Measurements from ENCODE around the gene CD47.

Gene CD47

DNA sequence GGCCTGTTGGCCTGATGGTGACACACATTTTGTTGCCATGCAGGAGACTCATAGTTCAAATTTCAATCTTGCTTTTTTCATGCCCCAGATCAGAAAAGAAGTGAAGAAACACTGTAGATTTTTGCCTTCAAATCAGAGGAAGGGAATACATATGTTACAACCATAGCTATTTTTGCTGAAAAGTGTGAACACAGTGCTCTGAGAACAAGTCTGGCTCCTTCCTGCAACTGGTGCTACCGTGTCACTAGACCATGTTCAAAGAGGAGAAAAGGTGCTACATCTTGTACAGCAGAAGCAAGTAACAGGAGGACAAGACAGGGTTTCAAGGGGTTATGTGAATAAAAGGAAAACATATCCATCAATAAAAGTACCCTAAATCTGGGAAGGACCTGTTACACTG is 44.6 kb downstream of the CD47 start:
- Histone ChIP-seq H3K4me3 (ENCODE audit: low read depth, low read length) (no peak overlapping the region), H3K4me1 (ENCODE audit: control insufficient read depth, insufficient read depth, low read length) (peaks cover 10% of the 10 kb centered on the region; the same call in 1 of the 2 replicates), H3K27me3 (ENCODE audit: control insufficient read depth, insufficient read depth, low read length) (no peaks in the 10 kb centered on the region), H3K36me3 (ENCODE audit: control insufficient read depth, insufficient read depth, low read length) (no peaks in the 10 kb centered on the region), H3K9ac (ENCODE audit: low read depth, low read length) (no peak overlapping the region), H3K9me3 (ENCODE audit: control insufficient read depth, insufficient read depth, low read length) (no peaks in the 10 kb centered on the region), H3K27ac (ENCODE audit: low read depth, low read length) (no peak overlapping the region)

DNA sequence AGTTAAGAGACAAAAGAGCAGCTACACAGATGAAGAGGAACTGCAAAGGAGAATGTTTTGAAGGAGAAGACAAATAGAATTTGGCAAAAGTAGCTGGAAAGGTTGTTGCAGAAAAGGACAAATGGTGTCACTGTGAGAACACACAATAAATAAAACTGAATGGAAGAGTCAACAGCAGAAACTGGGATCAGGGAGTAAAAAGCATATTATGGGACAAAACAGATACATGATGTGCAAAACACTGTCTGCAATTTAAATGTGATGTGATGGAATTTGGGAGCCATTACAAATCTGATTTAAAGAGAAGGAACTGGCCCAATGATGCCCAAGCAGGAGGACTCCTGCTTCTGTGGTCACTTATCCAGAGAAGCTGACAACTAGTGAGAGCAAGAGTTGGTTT is 46.1 kb downstream of the CD47 start:
- Histone ChIP-seq H3K9ac (ENCODE audit: low read depth, low read length) (no peak overlapping the region), H3K9me3 (ENCODE audit: control insufficient read depth, insufficient read depth, low read length) (no peaks in the 10 kb centered on the region), H3K4me1 (ENCODE audit: control insufficient read depth, insufficient read depth, low read length) (peaks cover 10% of the 10 kb centered on the region; the same call in 1 of the 2 replicates), H3K27me3 (ENCODE audit: control insufficient read depth, insufficient read depth, low read length) (no peaks in the 10 kb centered on the region), H3K36me3 (ENCODE audit: control insufficient read depth, insufficient read depth, low read length) (no peaks in the 10 kb centered on the region), H3K4me3 (ENCODE audit: low read depth, low read length) (no peak overlapping the region), H3K27ac (ENCODE audit: low read depth, low read length) (no peak overlapping the region)

DNA sequence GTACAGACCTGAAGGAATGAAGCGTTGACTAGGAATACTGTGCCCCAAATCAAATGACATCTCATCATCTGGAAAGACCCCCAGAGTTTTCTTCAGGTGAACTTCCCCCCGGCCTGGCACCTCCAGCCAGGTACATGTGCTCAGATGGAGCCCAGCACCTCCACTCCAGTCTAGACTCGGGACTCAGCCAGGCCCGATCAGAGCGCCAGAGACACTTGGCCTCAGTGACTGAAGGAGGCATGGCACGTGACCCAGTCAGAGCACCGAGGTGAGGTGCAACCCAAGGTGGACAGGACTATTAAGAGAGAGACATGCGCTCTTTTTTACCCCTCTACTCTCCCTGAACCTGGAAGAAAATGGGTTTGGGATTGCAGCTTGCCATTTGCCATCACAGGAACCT is 48.5 kb downstream of the CD47 start:
- Histone ChIP-seq H3K36me3 (ENCODE audit: control insufficient read depth, insufficient read depth, low read length) (no peaks in the 10 kb centered on the region), H3K27ac (ENCODE audit: low read depth, low read length) (no peak overlapping the region), H3K4me1 (ENCODE audit: control insufficient read depth, insufficient read depth, low read length) (peaks cover 10% of the 10 kb centered on the region; the same call in 1 of the 2 replicates), H3K4me3 (ENCODE audit: low read depth, low read length) (no peak overlapping the region), H3K9ac (ENCODE audit: low read depth, low read length) (no peak overlapping the region), H3K27me3 (ENCODE audit: control insufficient read depth, insufficient read depth, low read length) (no peaks in the 10 kb centered on the region), H3K9me3 (ENCODE audit: control insufficient read depth, insufficient read depth, low read length) (no peaks in the 10 kb centered on the region)

DNA sequence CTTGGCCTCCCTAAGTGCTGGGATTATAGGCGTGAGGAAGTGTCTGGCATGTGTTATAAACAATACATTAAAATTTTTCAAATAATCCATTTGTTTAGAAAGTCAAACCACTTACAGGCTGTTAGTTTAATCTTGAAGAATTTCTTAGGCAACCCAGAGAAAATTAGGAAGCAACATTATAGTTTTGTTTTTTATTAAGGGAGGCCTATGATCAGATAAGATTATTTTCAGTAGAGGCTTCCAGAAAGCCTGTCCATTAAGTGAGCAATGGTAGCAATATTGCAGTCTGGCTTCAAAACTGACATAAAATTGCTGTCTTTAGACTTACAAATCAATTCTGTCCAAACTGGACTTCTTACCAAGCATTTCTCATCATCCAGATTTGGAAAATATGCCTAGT is 49.6 kb downstream of the CD47 start:
- no peak overlapping the region for H3K27ac ChIP-seq (ENCODE audit: low read depth, low read length)
- H3K27me3 ChIP-seq (ENCODE audit: control insufficient read depth, insufficient read depth, low read length): no peaks in the 10 kb centered on the region
- H3K4me3 ChIP-seq (ENCODE audit: low read depth, low read length): no peak overlapping the region
- no peaks in the 10 kb centered on the region for H3K9me3 ChIP-seq (ENCODE audit: control insufficient read depth, insufficient read depth, low read length)
- no peak overlapping the region for H3K9ac ChIP-seq (ENCODE audit: low read depth, low read length)
- peaks cover 10% of the 10 kb centered on the region; the same call in 1 of the 2 replicates for H3K4me1 ChIP-seq (ENCODE audit: control insufficient read depth, insufficient read depth, low read length)
- no peaks in the 10 kb centered on the region for H3K36me3 ChIP-seq (ENCODE audit: control insufficient read depth, insufficient read depth, low read length)

DNA sequence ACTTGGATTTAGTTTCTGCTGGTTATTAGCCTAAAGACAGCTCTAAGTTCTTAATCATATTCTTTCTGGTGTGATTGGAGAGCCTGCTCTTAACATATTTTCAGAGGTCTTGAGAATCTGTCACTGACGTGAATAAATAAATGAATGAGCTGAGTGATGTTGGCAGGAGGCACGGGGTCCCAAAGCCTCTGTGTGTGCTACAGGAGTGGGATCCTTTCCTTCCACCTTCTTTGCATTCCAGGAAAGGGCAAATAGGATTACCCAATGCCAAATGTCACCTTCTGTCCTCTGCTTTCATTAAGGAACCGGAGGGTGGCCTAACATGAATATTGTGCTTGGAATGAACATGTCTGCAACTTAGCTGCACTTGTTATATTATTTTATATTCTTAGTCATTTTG is 53.1 kb downstream of the CD47 start:
- Histone ChIP-seq H3K4me1 (ENCODE audit: control insufficient read depth, insufficient read depth, low read length) (no peaks in the 10 kb centered on the region), H3K27ac (ENCODE audit: low read depth, low read length) (no peak overlapping the region), H3K9ac (ENCODE audit: low read depth, low read length) (no peak overlapping the region), H3K9me3 (ENCODE audit: control insufficient read depth, insufficient read depth, low read length) (no peaks in the 10 kb centered on the region), H3K4me3 (ENCODE audit: low read depth, low read length) (no peak overlapping the region), H3K27me3 (ENCODE audit: control insufficient read depth, insufficient read depth, low read length) (no peaks in the 10 kb centered on the region), H3K36me3 (ENCODE audit: control insufficient read depth, insufficient read depth, low read length) (no peaks in the 10 kb centered on the region)

DNA sequence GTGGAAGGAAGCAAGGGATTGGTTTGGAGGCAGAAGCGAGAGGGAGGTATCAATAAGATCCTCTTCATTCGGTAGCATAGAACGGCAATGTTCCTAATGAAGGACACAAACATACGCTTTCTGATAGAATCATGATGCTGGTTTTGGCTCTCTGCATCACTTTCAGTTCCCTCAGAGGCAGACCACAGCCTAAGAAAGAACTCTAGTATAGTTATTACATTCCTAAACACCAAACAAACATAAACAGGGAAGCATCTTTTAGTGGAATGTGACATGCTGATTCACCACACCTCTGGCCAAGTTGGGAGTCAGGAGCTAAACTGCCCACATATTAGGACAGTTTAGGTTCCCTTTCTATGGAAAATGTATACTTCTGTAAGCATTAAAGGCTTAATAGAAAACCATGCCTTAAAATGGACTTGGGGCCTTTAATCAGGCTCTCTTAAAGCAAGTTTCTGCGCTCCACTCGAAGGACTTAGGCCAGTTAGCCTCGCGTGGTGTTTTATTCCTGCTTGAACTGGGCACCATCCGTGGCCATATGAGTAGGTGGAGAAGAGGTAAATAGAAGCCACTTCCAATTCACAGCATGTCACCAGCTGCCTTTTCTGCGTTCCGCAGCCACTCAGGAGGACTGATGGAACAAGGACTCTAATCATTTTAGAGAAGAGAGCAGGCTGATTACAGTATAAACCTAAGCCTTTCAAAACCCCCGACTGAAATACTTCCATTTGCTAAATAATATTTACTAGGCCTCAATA is 53.7 kb downstream of the CD47 start:
- Histone ChIP-seq H3K9me3 (ENCODE audit: control insufficient read depth, insufficient read depth, low read length) (no peaks in the 10 kb centered on the region), H3K27ac (ENCODE audit: low read depth, low read length) (no peak overlapping the region), H3K4me3 (ENCODE audit: low read depth, low read length) (no peak overlapping the region), H3K36me3 (ENCODE audit: control insufficient read depth, insufficient read depth, low read length) (no peaks in the 10 kb centered on the region), H3K4me1 (ENCODE audit: control insufficient read depth, insufficient read depth, low read length) (no peaks in the 10 kb centered on the region), H3K27me3 (ENCODE audit: control insufficient read depth, insufficient read depth, low read length) (no peaks in the 10 kb centered on the region), H3K9ac (ENCODE audit: low read depth, low read length) (no peak overlapping the region)

DNA sequence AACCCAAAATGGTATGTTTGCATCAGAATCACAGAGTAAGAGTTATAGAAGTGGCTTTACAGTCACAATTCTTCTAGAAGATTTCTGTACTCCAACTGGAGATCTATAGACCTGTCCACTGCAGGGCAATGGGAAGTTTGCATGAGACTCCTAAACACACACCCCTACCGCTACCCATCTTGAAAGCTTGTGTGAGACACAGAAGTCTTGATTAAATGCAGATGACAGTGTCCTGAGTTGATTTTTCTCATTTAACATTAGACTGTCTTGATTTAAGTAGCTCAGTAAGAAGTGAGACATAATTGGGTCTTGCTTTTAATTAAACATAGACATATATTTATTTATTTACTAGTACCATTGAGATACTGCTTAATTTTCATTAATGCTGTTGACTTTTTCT is 54.4 kb downstream of the CD47 start:
- Histone ChIP-seq H3K27ac (ENCODE audit: low read depth, low read length) (no peak overlapping the region), H3K4me1 (ENCODE audit: control insufficient read depth, insufficient read depth, low read length) (no peaks in the 10 kb centered on the region), H3K4me3 (ENCODE audit: low read depth, low read length) (no peak overlapping the region), H3K9me3 (ENCODE audit: control insufficient read depth, insufficient read depth, low read length) (no peaks in the 10 kb centered on the region), H3K27me3 (ENCODE audit: control insufficient read depth, insufficient read depth, low read length) (no peaks in the 10 kb centered on the region), H3K9ac (ENCODE audit: low read depth, low read length) (no peak overlapping the region), H3K36me3 (ENCODE audit: control insufficient read depth, insufficient read depth, low read length) (no peaks in the 10 kb centered on the region)

DNA sequence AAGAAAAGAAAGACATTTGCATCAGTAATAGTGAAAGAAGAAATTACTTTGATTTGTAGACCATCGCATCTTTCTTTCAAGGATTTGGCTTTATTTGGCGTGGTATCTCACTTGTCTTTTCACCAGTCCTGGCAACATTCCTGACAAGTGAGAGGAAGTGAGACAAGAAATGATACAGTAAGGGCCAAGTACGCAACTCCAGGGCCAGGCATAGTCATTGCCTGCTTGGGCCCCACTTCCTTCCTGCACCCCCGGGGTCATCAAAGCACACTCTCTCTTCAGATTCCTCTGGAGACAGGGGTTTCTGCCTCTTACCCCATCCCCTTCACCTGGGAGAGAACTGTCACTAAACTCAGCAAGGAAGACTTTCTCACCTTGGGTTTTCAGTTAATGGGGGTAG is 55.1 kb downstream of the CD47 start:
- no peaks in the 10 kb centered on the region for H3K27me3 ChIP-seq (ENCODE audit: control insufficient read depth, insufficient read depth, low read length)
- H3K27ac ChIP-seq (ENCODE audit: low read depth, low read length): no peak overlapping the region
- H3K9ac ChIP-seq (ENCODE audit: low read depth, low read length): no peak overlapping the region

DNA sequence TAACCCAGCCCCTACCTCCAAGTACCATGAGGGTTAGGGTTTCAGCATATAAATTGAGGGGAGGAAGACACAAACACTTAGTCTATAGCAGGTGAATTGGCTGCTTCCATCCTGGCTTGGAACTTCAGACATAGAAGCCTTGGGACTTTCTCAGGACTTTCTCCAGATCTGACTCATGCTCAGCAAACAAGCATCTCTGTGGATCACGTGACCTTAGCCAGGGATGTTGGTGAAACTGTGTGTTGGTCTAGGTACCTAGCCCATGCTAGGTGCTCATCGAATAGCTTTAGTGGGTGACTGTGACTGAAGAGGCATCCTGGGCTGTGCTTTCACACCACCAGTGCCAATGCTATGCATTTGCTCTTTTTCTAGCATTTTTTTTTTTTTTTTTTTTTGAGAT is 58.9 kb downstream of the CD47 start:
- H3K36me3 ChIP-seq (ENCODE audit: control insufficient read depth, insufficient read depth, low read length): no peaks in the 10 kb centered on the region
- H3K9ac ChIP-seq (ENCODE audit: low read depth, low read length): no peak overlapping the region
- H3K27me3 ChIP-seq (ENCODE audit: control insufficient read depth, insufficient read depth, low read length): no peaks in the 10 kb centered on the region
- H3K27ac ChIP-seq (ENCODE audit: low read depth, low read length): no peak overlapping the region
- H3K4me1 ChIP-seq (ENCODE audit: control insufficient read depth, insufficient read depth, low read length): peaks cover 13% of the 10 kb centered on the region
- peaks cover 5% of the 10 kb centered on the region; the same call in 1 of the 2 replicates for H3K9me3 ChIP-seq (ENCODE audit: control insufficient read depth, insufficient read depth, low read length)
- no peak overlapping the region for H3K4me3 ChIP-seq (ENCODE audit: low read depth, low read length)

More for the DNA sequence above, 55.1 kb downstream of the CD47 start:
- Histone ChIP-seq H3K36me3 (ENCODE audit: control insufficient read depth, insufficient read depth, low read length) (no peaks in the 10 kb centered on the region), H3K4me3 (ENCODE audit: low read depth, low read length) (no peak overlapping the region), H3K4me1 (ENCODE audit: control insufficient read depth, insufficient read depth, low read length) (no peaks in the 10 kb centered on the region), H3K9me3 (ENCODE audit: control insufficient read depth, insufficient read depth, low read length) (no peaks in the 10 kb centered on the region)

DNA sequence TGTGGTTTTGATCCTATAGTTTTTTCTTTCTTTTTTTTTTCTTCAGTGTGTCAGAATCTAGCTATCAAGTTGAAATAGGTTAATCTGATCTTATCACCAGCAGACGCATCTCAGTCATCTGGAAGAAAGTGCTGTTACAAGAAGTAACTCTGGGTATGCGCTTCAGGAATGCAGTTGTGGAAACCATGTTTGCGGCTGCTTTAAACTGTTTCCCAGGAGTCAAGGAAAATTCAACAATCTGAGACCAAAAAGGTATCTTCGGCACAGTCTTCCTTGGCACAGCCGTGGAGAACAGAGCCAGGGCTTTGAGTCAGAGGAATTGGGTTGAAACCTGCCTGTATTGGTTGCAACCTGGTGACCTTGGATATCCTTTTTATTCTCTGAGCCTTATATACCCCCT is 59.9 kb downstream of the CD47 start:
- Histone ChIP-seq H3K27ac (ENCODE audit: low read depth, low read length) (no peak overlapping the region), H3K36me3 (ENCODE audit: control insufficient read depth, insufficient read depth, low read length) (no peaks in the 10 kb centered on the region), H3K4me1 (ENCODE audit: control insufficient read depth, insufficient read depth, low read length) (peaks cover 13% of the 10 kb centered on the region), H3K9ac (ENCODE audit: low read depth, low read length) (no peak overlapping the region), H3K27me3 (ENCODE audit: control insufficient read depth, insufficient read depth, low read length) (no peaks in the 10 kb centered on the region), H3K4me3 (ENCODE audit: low read depth, low read length) (no peak overlapping the region), H3K9me3 (ENCODE audit: control insufficient read depth, insufficient read depth, low read length) (peaks cover 7% of the 10 kb centered on the region; the same call in 1 of the 2 replicates)

DNA sequence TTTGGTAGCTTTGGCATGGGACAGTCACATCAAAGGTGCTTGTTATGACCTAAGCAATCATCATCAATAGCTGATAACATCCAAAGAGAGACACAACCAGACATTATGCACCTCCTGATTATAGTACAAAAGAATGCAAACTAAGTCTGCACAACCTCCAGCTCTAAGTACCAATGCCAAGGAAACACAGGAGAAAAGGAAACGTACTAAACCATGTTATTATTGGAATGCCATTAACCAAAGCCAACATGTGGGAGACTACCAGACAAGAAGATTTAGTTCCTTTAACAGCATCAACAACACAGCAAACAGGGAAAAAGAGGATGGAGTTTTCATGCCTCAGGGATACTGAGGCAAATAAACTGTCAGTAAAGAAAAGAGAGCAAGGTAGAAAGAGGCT is 61.4 kb downstream of the CD47 start:
- Histone ChIP-seq H3K27me3 (ENCODE audit: control insufficient read depth, insufficient read depth, low read length) (no peaks in the 10 kb centered on the region), H3K4me3 (ENCODE audit: low read depth, low read length) (no peak overlapping the region), H3K4me1 (ENCODE audit: control insufficient read depth, insufficient read depth, low read length) (peaks cover 13% of the 10 kb centered on the region), H3K9ac (ENCODE audit: low read depth, low read length) (no peak overlapping the region), H3K36me3 (ENCODE audit: control insufficient read depth, insufficient read depth, low read length) (no peaks in the 10 kb centered on the region), H3K27ac (ENCODE audit: low read depth, low read length) (no peak overlapping the region), H3K9me3 (ENCODE audit: control insufficient read depth, insufficient read depth, low read length) (peaks cover 7% of the 10 kb centered on the region; the same call in 1 of the 2 replicates)

All from HUES48 (cell line).